SJCRH30 (cell line): ENCODE data around the gene ACTA2. TPM values are rescaled to one million over a fixed set of nuclear protein-coding genes. Genes with fewer than 3 reads are reported as not detected.
A peak's percentile ranks its signal among the peaks of the same experiment; 100 is the strongest.

ENCODE experiments used
- DNase-seq, 2 experiments: peaks; one replicate each; pipeline ENCODE4 v3.0.0-alpha.2; 2015 to 2020
- H3K27ac ChIP-seq: fragments of 250-450 bp; sonication (Bioruptor Pico); 2 replicates; pipeline ENCODE4 v1.5.1; 2020; ENCODE audit warnings: mild to moderate bottlenecking, moderate library complexity
- H3K27me3 ChIP-seq: fragments of 250-450 bp; sonication (Bioruptor Pico); 2 replicates; pipeline ENCODE4 v1.5.1; 2020; ENCODE audit warnings: mild to moderate bottlenecking, moderate library complexity
- H3K36me3 ChIP-seq: fragments of 250-450 bp; sonication (Bioruptor Pico); 2 replicates; pipeline ENCODE4 v1.5.1; 2020; ENCODE audit warnings: mild to moderate bottlenecking, moderate library complexity
- H3K4me1 ChIP-seq: fragments of 250-450 bp; sonication (Bioruptor Pico); 2 replicates; pipeline ENCODE4 v1.5.1; 2020; ENCODE audit warnings: mild to moderate bottlenecking, moderate library complexity
- H3K4me3 ChIP-seq: fragments of 250-450 bp; sonication (Bioruptor Pico); 2 replicates; pipeline ENCODE4 v1.5.1; 2020; ENCODE audit warnings: mild to moderate bottlenecking, moderate library complexity
- H3K9me3 ChIP-seq: fragments of 250-450 bp; sonication (Bioruptor Pico); replicated peaks from 2 replicates; pipeline ENCODE4 v1.5.1; 2020; ENCODE audit warnings: mild to moderate bottlenecking, moderate library complexity
- total RNA-seq: library from RNA; depleted of rRNA; stranded (reverse); fragments of >200 nt; shearing (Covaris generic); gene quantifications from 2 replicates; pipeline ENCODE4 v1.2.3, GENCODE V29; 2014; rRNA removed

ACTA2 gene
- 0.48 and 0.95 TPM in 2 replicates for total RNA-seq

DNA sequence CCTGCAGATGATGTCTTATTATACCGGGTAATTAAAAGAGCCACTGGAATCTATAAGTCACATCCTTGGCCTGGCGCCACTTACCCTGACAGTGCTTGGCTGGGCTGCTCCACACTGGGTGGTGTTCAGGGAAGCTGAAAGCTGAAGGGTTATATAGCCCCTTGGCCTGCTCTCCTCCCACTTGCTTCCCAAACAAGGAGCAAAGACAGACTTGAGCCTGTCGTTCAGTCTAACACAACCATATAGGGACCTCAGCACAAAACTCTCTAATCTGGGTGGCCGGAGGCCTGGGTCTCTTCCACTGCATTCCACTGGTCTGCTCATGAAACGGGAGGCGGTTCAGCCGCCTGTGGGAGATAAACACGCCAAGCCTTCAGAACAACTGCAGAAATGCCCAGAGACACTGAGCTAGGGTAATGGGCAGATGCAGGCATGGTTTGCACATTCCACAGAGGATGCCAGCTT lies at the start of gene ACTA2:
Gene ACTA2 (minus strand): TSS at position 127 of the 465 bp plus-strand sequence. CDS start 3,843 bp downstream, outside the sequence.
- Histone ChIP-seq H3K27ac (no peak within 1 kb of the TSS), H3K36me3 (no peaks in the 10 kb centered on the region), H3K27me3 (no peaks in the 10 kb centered on the region), H3K9me3 (no peaks in the 10 kb centered on the region), H3K4me1 (no peaks in the 10 kb centered on the region), H3K4me3 (no peak within 1 kb of the TSS)
- no peak for DNase-seq

- H3K27ac ChIP-seq: no peak overlapping the region
- DNase-seq: no peak
Measured at GRCh38 chr10:89001729-89002072, 49.1 kb upstream of the ACTA2 start.

DNA sequence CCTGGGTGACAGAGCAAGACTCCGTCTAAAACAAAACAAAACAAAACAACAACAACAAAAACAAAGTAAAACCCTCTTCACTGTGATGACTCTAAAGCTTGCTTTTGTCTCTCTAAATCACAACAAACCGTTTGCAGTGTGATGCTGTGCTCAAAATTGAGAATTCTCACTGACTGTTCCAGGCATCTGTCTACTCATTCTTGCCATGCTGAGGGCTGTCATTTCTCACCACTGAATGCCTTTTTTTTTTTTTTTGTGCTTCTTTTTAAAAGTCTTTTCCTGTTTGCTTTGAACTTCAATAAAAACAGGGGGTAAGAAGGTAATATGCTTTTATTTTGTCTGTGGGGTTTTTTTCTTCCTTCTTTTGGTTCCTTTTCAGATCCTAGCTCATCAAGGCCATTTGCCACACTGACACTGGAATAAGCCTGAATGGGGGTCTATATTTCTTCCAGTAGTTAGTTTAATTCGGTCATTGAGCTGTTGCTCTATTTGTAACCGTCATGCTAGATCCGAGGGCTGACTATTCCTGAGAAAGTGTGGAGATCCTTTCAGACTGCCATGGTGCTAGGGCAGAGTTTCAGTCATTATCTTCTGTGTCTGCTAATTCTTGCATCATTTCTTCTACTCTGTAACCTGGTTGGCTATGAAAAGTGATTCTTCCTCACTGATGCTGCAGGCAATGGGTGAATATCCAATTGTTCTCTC lies 48.6 kb upstream of the ACTA2 start:
- no peak overlapping the region for H3K27ac ChIP-seq
- no peak for DNase-seq
- H3K27me3 ChIP-seq: no peaks in the 10 kb centered on the region
- H3K4me1 ChIP-seq: no peaks in the 10 kb centered on the region
- no peaks in the 10 kb centered on the region for H3K9me3 ChIP-seq
- H3K36me3 ChIP-seq: no peaks in the 10 kb centered on the region
- H3K4me3 ChIP-seq: no peak overlapping the region

More at GRCh38 chr10:89001729-89002072, 49.1 kb upstream of the ACTA2 start:
- Histone ChIP-seq H3K4me3 (no peak overlapping the region), H3K4me1 (no peaks in the 10 kb centered on the region), H3K27me3 (no peaks in the 10 kb centered on the region), H3K36me3 (no peaks in the 10 kb centered on the region), H3K9me3 (no peaks in the 10 kb centered on the region)

GRCh38 chr10:88999625-89000024 lies 47.1 kb upstream of the ACTA2 start:
- Histone ChIP-seq H3K36me3 (no peaks in the 10 kb centered on the region), H3K27me3 (no peaks in the 10 kb centered on the region), H3K27ac (no peak overlapping the region), H3K9me3 (no peaks in the 10 kb centered on the region), H3K4me1 (no peaks in the 10 kb centered on the region), H3K4me3 (no peak overlapping the region)
- DNase-seq: no peak

- H3K36me3 ChIP-seq: no peaks in the 10 kb centered on the region
- no peaks in the 10 kb centered on the region for H3K27me3 ChIP-seq
- no peak overlapping the region for H3K4me3 ChIP-seq
- H3K9me3 ChIP-seq: no peaks in the 10 kb centered on the region
- no peak for DNase-seq
- no peaks in the 10 kb centered on the region for H3K4me1 ChIP-seq
- H3K27ac ChIP-seq: no peak overlapping the region
Measured at GRCh38 chr10:88996927-88997326, 44.4 kb upstream of the ACTA2 start.

DNA sequence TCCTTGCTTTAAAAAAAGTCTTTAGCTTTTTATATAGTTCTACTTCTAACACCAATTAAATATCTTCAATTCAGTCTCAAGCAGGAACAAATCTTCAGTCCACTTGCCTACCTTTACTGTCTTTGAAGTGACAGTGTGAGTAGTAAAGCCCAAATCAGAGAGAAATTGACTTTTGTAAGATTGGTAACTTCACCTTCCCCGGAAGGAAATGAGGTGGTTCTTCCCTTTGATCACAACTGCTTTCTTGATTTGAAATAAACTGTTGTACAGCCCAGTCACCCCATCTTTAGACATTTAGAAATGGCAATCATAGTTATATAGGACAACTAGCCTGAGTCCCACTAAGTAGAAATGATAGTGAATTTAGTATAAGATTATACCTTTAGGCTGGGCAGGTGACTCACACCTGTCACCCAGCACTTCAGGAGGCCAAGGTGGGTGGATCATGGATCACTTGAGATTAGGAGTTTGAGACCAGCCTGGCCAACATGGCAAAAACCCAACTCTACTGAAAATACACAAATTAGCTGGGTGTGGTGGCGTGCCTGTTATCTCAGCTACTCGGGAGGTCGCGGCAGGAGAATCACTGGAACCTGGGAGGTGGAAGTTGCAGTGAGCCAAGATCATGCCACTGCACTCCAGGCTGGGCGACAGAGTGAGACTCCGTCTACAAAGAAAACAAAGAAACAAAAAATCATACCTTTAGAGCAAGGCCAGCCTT lies 42.7 kb upstream of the ACTA2 start:
- no peak overlapping the region for H3K27ac ChIP-seq

DNA sequence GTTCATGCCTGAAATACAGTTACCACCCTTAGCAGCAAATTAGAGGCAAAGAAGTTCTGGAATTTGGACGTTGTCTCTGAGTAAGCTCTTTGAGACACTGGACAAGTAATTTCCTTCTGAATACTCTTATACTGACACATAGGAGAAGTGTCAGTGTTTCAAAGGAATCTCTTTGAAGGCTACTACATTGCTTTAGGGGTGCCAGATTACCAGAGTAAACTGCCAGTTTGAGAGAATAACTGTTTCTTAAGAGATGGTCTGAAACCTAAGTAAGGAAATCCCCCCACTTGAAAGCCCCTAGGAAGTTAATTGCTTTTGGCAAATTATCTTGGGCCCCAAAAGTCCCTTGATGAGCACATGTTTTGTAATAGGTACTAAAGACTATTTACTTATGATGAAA lies 41.4 kb upstream of the ACTA2 start:
- Histone ChIP-seq H3K27me3 (no peaks in the 10 kb centered on the region; the same call in 1 of the 2 replicates), H3K4me1 (no peaks in the 10 kb centered on the region), H3K9me3 (no peaks in the 10 kb centered on the region), H3K4me3 (no peak overlapping the region), H3K36me3 (no peaks in the 10 kb centered on the region), H3K27ac (no peak overlapping the region)
- no peak for DNase-seq

More for the DNA sequence above, 42.7 kb upstream of the ACTA2 start:
- Histone ChIP-seq H3K9me3 (no peaks in the 10 kb centered on the region), H3K27me3 (no peaks in the 10 kb centered on the region; the same call in 1 of the 2 replicates), H3K4me3 (no peak overlapping the region), H3K4me1 (no peaks in the 10 kb centered on the region), H3K36me3 (no peaks in the 10 kb centered on the region)
- DNase-seq: no peak

GRCh38 chr10:88992921-88993524 lies 40.5 kb upstream of the ACTA2 start:
- H3K4me3 ChIP-seq: no peak overlapping the region

DNA sequence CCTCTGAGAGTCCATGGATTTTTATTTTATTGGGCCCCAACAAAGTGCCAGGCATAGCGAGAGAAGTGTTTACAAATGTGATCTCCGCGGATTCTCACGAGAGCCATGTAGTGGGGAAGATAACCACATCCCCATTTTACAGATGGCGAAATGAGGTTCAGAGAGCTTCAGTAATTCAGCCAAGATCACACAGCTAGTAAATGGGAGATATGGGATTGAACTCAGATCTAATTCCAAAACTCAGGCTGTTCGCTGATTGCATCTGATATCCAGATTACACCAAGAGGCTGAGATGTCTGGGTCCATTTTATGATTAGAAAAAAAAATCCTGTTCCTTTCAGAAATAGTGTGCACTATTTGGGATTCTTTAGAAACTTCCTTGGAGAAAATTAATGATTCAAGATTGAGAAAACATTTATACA lies 39.3 kb upstream of the ACTA2 start:
- Histone ChIP-seq H3K4me3 (peak overlapping the region; percentile 59), H3K36me3 (no peaks in the 10 kb centered on the region), H3K27me3 (no peaks in the 10 kb centered on the region; the same call in 1 of the 2 replicates), H3K9me3 (no peaks in the 10 kb centered on the region), H3K4me1 (no peaks in the 10 kb centered on the region), H3K27ac (no peak overlapping the region)
- no peak for DNase-seq

More at GRCh38 chr10:88992921-88993524, 40.5 kb upstream of the ACTA2 start:
- Histone ChIP-seq H3K36me3 (no peaks in the 10 kb centered on the region), H3K27me3 (no peaks in the 10 kb centered on the region; the same call in 1 of the 2 replicates), H3K4me1 (no peaks in the 10 kb centered on the region), H3K9me3 (no peaks in the 10 kb centered on the region), H3K27ac (no peak overlapping the region)
- no peak for DNase-seq

DNA sequence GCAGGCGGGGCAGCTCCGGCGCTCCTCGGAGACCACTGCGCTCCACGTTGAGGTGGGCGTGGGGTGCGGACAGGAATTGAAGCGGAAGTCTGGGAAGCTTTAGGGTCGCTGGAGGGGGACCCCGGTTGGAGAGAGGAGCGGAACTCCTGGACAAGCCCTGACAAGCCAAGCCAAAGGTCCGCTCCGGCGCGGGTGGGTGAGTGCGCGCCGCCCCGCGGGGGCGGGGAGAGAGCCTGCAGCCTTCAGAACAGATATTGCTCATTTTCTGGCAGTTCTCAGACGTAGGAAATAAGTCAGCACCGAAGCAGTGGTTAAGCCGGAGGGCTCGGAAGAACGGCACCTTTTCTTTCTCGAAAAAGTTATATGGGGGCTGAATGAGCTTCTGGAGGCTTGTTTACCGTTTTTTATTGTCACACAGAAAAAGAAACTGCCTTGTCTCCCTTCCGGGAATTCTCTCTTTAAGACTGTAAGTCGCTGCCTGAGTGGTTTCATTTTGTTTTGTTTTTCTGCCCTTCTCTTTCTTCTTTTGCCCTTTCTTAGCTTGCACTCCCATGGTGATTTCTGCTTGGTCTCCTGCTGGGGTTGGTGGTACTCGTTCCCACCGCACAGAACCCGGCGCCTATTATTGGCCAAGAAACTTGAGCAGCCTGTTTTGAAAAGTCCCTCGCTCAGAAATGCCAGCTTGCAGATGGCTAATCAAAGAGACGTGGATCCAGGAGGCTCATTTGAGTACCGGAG lies 38.8 kb upstream of the ACTA2 start:
- Histone ChIP-seq H3K36me3 (no peaks in the 10 kb centered on the region), H3K4me3 (peak overlapping the region; percentile 59), H3K9me3 (no peaks in the 10 kb centered on the region), H3K27me3 (no peaks in the 10 kb centered on the region; the same call in 1 of the 2 replicates), H3K4me1 (no peaks in the 10 kb centered on the region), H3K27ac (no peak overlapping the region)
- DNase-seq: peak; percentile 12 to 48

DNA sequence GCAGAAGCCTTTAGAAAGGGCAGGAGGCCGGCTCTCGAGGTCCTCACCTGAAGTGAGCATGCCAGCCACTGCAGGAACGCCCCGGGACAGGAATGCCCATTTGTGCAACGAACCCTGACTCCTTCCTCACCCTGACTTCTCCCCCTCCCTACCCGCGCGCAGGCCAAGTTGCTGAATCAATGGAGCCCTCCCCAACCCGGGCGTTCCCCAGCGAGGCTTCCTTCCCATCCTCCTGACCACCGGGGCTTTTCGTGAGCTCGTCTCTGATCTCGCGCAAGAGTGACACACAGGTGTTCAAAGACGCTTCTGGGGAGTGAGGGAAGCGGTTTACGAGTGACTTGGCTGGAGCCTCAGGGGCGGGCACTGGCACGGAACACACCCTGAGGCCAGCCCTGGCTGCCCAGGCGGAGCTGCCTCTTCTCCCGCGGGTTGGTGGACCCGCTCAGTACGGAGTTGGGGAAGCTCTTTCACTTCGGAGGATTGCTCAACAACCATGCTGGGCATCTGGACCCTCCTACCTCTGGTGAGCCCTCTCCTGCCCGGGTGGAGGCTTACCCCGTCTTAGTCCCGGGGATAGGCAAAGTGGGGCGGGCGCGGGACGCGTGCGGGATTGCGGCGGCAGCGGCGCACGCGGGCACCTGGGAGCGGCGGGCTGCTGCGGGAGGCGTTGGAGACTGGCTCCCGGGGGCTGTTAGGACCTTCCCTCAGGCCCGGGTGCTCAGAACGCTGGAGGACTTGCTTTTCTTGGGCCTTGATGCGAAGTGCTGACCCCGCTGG lies 38.0 kb upstream of the ACTA2 start, which contains the start of gene FAS:
Gene FAS (plus strand): TSS at position 415 of the 777 bp plus-strand sequence. CDS start 79 bp downstream, at position 494.
- no peaks in the 10 kb centered on the region; the same call in 1 of the 2 replicates for H3K27me3 ChIP-seq
- peak within 1 kb of the TSS; percentile 59 for H3K4me3 ChIP-seq
- H3K9me3 ChIP-seq: no peaks in the 10 kb centered on the region
- H3K27ac ChIP-seq: no peak within 1 kb of the TSS
- peak; percentile 11 to 27 for DNase-seq
- H3K4me1 ChIP-seq: no peaks in the 10 kb centered on the region
- H3K36me3 ChIP-seq: no peaks in the 10 kb centered on the region

GRCh38 chr10:88989824-88990383 lies 37.3 kb upstream of the ACTA2 start:
- no peaks in the 10 kb centered on the region for H3K36me3 ChIP-seq
- DNase-seq: no peak
- no peak overlapping the region for H3K27ac ChIP-seq
- no peaks in the 10 kb centered on the region for H3K9me3 ChIP-seq
- peak overlapping the region; percentile 59; the same call in 1 of the 2 replicates for H3K4me3 ChIP-seq
- no peaks in the 10 kb centered on the region; the same call in 1 of the 2 replicates for H3K27me3 ChIP-seq
- H3K4me1 ChIP-seq: no peaks in the 10 kb centered on the region

- Histone ChIP-seq H3K27me3 (no peaks in the 10 kb centered on the region; the same call in 1 of the 2 replicates), H3K27ac (no peak overlapping the region), H3K4me1 (no peaks in the 10 kb centered on the region), H3K4me3 (no peak overlapping the region), H3K36me3 (no peaks in the 10 kb centered on the region), H3K9me3 (no peaks in the 10 kb centered on the region)
- no peak for DNase-seq
Measured at GRCh38 chr10:88989423-88989822, 36.9 kb upstream of the ACTA2 start.
